GM12878 (cell line): ENCODE results near the gene CBR3. TPM values are rescaled to one million over a fixed set of nuclear protein-coding genes. Genes with fewer than 3 reads are reported as not detected.

Experiments used
- ATAC-seq: fragments of 200-7000 bp; cut with Tn5 transposase; 3 replicates; pipeline ENCODE4 v1.9.1; 2020; ENCODE audit warnings: mild to moderate bottlenecking, moderate library complexity
- BruUV-seq: library from RNA; stranded (reverse); fragments of 400-500 nt; replicated peaks from 2 replicates; lab custom pipeline; 2021; lab: Mats Ljungman, UMichigan
- CTCF ChIA-PET: fragments of 300-600 bp; sonication (Branson Sonifier 250); formaldehyde crosslinking; extraction: SDS; loops from one replicate; lab custom pipeline; 2021; ENCODE audit warnings: inconsistent platforms; lab: Yijun Ruan, JAX
- POLR2A ChIA-PET: fragments of 350-600 bp; formaldehyde crosslinking; extraction: SDS; loops from one replicate; lab custom pipeline; 2021; ENCODE audit warnings: inconsistent platforms; lab: Charles Lee
- RAD21 ChIA-PET: fragments of 300-600 bp; sonication (Branson Sonifier 250); formaldehyde crosslinking; loops from one replicate; lab custom pipeline; 2023; ENCODE audit warnings: antibody characterized with exemption; ENCODE audit not compliant: unreplicated experiment; lab: Charles Lee
- SMC1A ChIA-PET: fragments of 300-600 bp; sonication (Branson Sonifier 250); formaldehyde crosslinking; loops from one replicate; lab custom pipeline; 2023; ENCODE audit not compliant: unreplicated experiment, uncharacterized antibody; lab: Charles Lee
- DNase-seq: peaks from one replicate; pipeline ENCODE4 v3.0.0-alpha.2; 2011; ENCODE audit warnings: low read depth, low spot score
- FAIRE-seq: peaks from 3 replicates; lab custom pipeline; 2011; peaks lifted over from hg19 to GRCh38; lab: Jason Lieb, UNC
- H2AFZ ChIP-seq: 2 replicates; pipeline ENCODE4 v1.6.0; 2011; ENCODE audit warnings: low read depth, low read length, control low read depth; ENCODE audit not compliant: control insufficient read depth
- H3K27ac ChIP-seq: 2 replicates; pipeline ENCODE4 v1.5.1; 2011; ENCODE audit warnings: control low read depth; ENCODE audit not compliant: control insufficient read depth, insufficient read depth
- H3K27me3 ChIP-seq, 2 experiments: replicated peaks in 1 of 2; 2 replicates each; pipeline versions ENCODE4 v1.6.0 to v1.6.1; 2011; ENCODE audit warnings: low read length in 1 of 2; ENCODE audit not compliant: control insufficient read depth in 2 of 2, insufficient read depth in 2 of 2
- H3K36me3 ChIP-seq, 2 experiments: 2 replicates each; pipeline ENCODE4 v1.5.1; 2011; ENCODE audit warnings: low read length in 1 of 2; ENCODE audit not compliant: control insufficient read depth in 2 of 2, insufficient read depth in 2 of 2
- H3K4me1 ChIP-seq: 2 replicates; pipeline ENCODE4 v1.6.1; 2011; ENCODE audit warnings: mild to moderate bottlenecking, low read length, moderate library complexity, mixed read lengths; ENCODE audit not compliant: control insufficient read depth, insufficient read depth
- H3K4me2 ChIP-seq: 2 replicates; pipeline ENCODE4 v1.6.0; 2011; ENCODE audit warnings: control low read depth; ENCODE audit not compliant: control insufficient read depth, insufficient read depth
- H3K4me3 ChIP-seq: fragments of 200-600 bp; sonication (generic); 2 replicates; pipeline ENCODE4 v1.5.1; 2016
- H3K79me2 ChIP-seq: 2 replicates; pipeline ENCODE4 v1.6.0; 2011; ENCODE audit warnings: low read length; ENCODE audit not compliant: control insufficient read depth, insufficient read depth
- H3K9ac ChIP-seq: 2 replicates; pipeline ENCODE4 v1.8.0; 2011; ENCODE audit warnings: low read length, control low read depth, mixed read lengths; ENCODE audit not compliant: control insufficient read depth, insufficient read depth
- H3K9me3 ChIP-seq: replicated peaks from 3 replicates; pipeline ENCODE4 v1.5.1; 2011; ENCODE audit warnings: mild to moderate bottlenecking, low read length; ENCODE audit not compliant: control insufficient read depth, insufficient read depth
- H4K20me1 ChIP-seq: 2 replicates; pipeline ENCODE4 v1.6.0; 2011; ENCODE audit not compliant: control insufficient read depth, insufficient read depth
- BHLHE40 ChIP-seq, 2 experiments: fragments of 450-650 bp in 1 of 2; IDR thresholded peaks; 2 replicates each; pipeline ENCODE4 v1.6.1; 2011 to 2017; ENCODE audit warnings: low read depth in 2 of 2, borderline replicate concordance in 1 of 2, improper control_type of control experiment in 1 of 2, low read length in 1 of 2, mild to moderate bottlenecking in 1 of 2
- CTCF ChIP-seq, 3 experiments: IDR thresholded peaks in 2 of 3; conservative IDR thresholded peaks in 1 of 3; 2 replicates each; pipeline ENCODE4 v1.5.1; 2011; ENCODE audit warnings: low read depth in 3 of 3, low read length in 3 of 3, mild to moderate bottlenecking in 3 of 3, control low read depth in 2 of 3, moderate library complexity in 2 of 3, inconsistent platforms in 1 of 3, mixed read lengths in 1 of 3; ENCODE audit not compliant: control insufficient read depth in 2 of 3, insufficient read depth in 1 of 3; ENCODE audit errors: extremely low read depth in 1 of 3
- E2F4 ChIP-seq: IDR thresholded peaks from 2 replicates; pipeline ENCODE4 v1.6.1; 2012; ENCODE audit warnings: low read depth, low read length, improper control_type of control experiment
- EZH2 ChIP-seq: IDR thresholded peaks from 2 replicates; pipeline ENCODE4 v1.6.1; 2012; ENCODE audit warnings: low read depth, mild to moderate bottlenecking, control low read depth, inconsistent platforms, low read length, borderline replicate concordance; ENCODE audit not compliant: control insufficient read depth
- NFYA ChIP-seq: IDR thresholded peaks from 2 replicates; pipeline ENCODE4 v1.6.1; 2011; ENCODE audit warnings: low read depth, mild to moderate bottlenecking, low read length, improper control_type of control experiment, borderline replicate concordance
- NR2C1 ChIP-seq: fragments of 450-650 bp; IDR thresholded peaks from 2 replicates; pipeline ENCODE4 v1.6.1; 2017; ENCODE audit warnings: antibody characterized with exemption, mild to moderate bottlenecking, moderate library complexity
- NR2F1 ChIP-seq: fragments of 450-650 bp; conservative IDR thresholded peaks from 2 replicates; pipeline ENCODE4 v1.6.1; 2017; ENCODE audit warnings: mild to moderate bottlenecking
- POLR2AphosphoS5 ChIP-seq: IDR thresholded peaks from 2 replicates; pipeline ENCODE4 v1.6.1; 2011; ENCODE audit warnings: mild to moderate bottlenecking, low read length, inconsistent platforms
- SMC3 ChIP-seq: IDR thresholded peaks from 2 replicates; pipeline ENCODE4 v1.6.1; 2011; ENCODE audit warnings: low read length, improper control_type of control experiment, borderline replicate concordance
- YY1 ChIP-seq: IDR thresholded peaks from 2 replicates; pipeline ENCODE4 v1.6.1; 2011; ENCODE audit warnings: low read depth, mild to moderate bottlenecking, low read length
- ZBTB40 ChIP-seq: fragments of 450-650 bp; IDR thresholded peaks from 2 replicates; pipeline ENCODE4 v1.6.1; 2016; ENCODE audit warnings: mild to moderate bottlenecking, moderate library complexity, borderline replicate concordance
- WGBS: methylation state at CpG from one replicate; pipeline ENCODE4 v1.1.6; 2016; ENCODE audit warnings: low lambda C conversion rate; ENCODE audit not compliant: insufficient replicate concordance, insufficient coverage; ENCODE audit errors: missing lambda C conversion rate; 5-methylcytosine and 5-hydroxymethylcytosine counted together
- in situ Hi-C: fragments of 300-500 bp; cut with MboI; formaldehyde crosslinking; loops from 9 replicates; pipeline ENCODE4 v1.14.3; 2018; ENCODE audit warnings: mixed read lengths
- intact Hi-C: fragments of 100-400 bp; cut with micrococcal nuclease; formaldehyde crosslinking; loops from one replicate; pipeline ENCODE4 v1.14.2; 2022; ENCODE audit not compliant: unreplicated experiment
- polyA plus RNA-seq, 11 experiments: library from polyadenylated mRNA; depleted of rRNA in 4 of 11; unstranded in 6 of 11; stranded (reverse) in 5 of 11; fragments of >200 nt; fragmentation: Nextera tagmentation in 4 of 11; fragmentation: Illumina TruSeq in 1 of 11; extraction: Ambion mirVana in 4 of 11; extraction: Trizol in 1 of 11; gene quantifications; 1 replicate in 1 of 11; 2 replicates in 10 of 11; pipeline versions ENCODE4 v1.2.1 to v1.2.3, GENCODE V29; 2011 to 2016; ENCODE audit warnings: inconsistent platforms in 2 of 11, missing spikeins in 2 of 11, low read depth in 1 of 11
- total RNA-seq, 4 experiments: library from RNA; depleted of rRNA in 3 of 4; stranded (reverse); fragments of >200 nt in 3 of 4; fragmentation: Illumina TruSeq in 1 of 4; extraction: Trizol in 1 of 4; gene quantifications; 2 replicates each; pipeline versions ENCODE4 v1.2.1 to v1.2.3, GENCODE V29; 2013 to 2021
- TF ChIP-seq, protein P1 (sequence below): IDR thresholded peaks from 2 replicates; pipeline ENCODE4 v1.6.1; 2011; ENCODE audit warnings: borderline replicate concordance, low read depth, mild to moderate bottlenecking, moderate library complexity, mixed read lengths, low read length; ENCODE audit not compliant: insufficient read depth; ENCODE audit errors: extremely low read length

CBR3 gene
- total and polyA plus RNA-seq, 10 of the 15 experiments (the other 5 are each of a cell fraction or from before 2014, with no cell fraction given) = 0.48 to 17.2 (median 11.2) TPM

DNA sequence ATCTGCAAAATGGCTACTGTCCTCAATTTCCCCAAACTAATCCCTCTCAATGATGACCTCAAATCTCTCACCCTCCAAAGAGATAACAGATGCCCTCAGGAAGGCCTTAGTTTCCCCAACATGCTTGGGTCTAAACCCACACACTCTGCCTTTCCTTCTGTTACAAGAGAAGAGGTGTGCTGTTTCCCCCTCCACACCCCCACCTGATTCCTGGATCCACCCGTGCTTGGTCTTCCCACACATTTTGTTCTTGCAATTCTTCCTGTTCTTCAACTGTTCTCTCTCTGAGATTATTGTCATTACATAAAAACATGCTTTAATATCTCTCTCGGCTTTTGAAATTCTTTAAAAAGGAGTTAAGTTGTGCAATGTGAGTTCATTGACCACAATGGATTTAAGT, 5.7 kb upstream of the CBR3 start:
- Histone ChIP-seq H3K4me1 (peaks cover 5% of the 10 kb centered on the region; the same call in 1 of the 2 replicates), H2AFZ (no peak overlapping the region), H3K36me3 (no peaks in the 10 kb centered on the region), H3K4me2 (no peak overlapping the region), H3K9me3 (no peaks in the 10 kb centered on the region), H3K9ac (no peak overlapping the region), H3K4me3 (no peak overlapping the region), H3K27ac (no peak overlapping the region), H3K79me2 (no peaks in the 10 kb centered on the region), H4K20me1 (no peaks in the 10 kb centered on the region), H3K27me3 (peaks cover 0 to 1% of the 10 kb centered on the region in 2 experiments; a peak in 1 of 4 replicates)
- CTCF ChIA-PET = no interaction called here
- ATAC-seq = no peak
- intact Hi-C loops (no loop called here), in situ Hi-C loops (no loop called here)
- no TSS peak for BruUV-seq
- SMC1A ChIA-PET = no interaction called here
- no peak for TF ChIP-seq BHLHE40 (IDR thresholded peaks at IDR 0.05; ENCODE audit: borderline replicate concordance in 1 of 2, low read depth in 2 of 2, low read length in 1 of 2)
- TF ChIP-seq, protein P1, sequence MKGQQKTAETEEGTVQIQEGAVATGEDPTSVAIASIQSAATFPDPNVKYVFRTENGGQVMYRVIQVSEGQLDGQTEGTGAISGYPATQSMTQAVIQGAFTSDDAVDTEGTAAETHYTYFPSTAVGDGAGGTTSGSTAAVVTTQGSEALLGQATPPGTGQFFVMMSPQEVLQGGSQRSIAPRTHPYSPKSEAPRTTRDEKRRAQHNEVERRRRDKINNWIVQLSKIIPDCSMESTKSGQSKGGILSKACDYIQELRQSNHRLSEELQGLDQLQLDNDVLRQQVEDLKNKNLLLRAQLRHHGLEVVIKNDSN = no peak
- no peak for TF ChIP-seq SMC3
- no peak for TF ChIP-seq CTCF (IDR thresholded peaks at IDR 0.05 in 2 of 3, conservative IDR thresholded peaks at IDR 0.05 in 1 of 3; ENCODE audit: control insufficient read depth in 2 of 3, extremely low read depth in 1 of 3, insufficient read depth in 1 of 3, low read depth in 3 of 3, low read length in 3 of 3)
- TF ChIP-seq NR2C1 = no peak
- no peak for TF ChIP-seq EZH2
- TF ChIP-seq E2F4 = no peak
- TF ChIP-seq POLR2AphosphoS5 = no peak
- TF ChIP-seq NR2F1 = no peak
- no peak for TF ChIP-seq YY1
- TF ChIP-seq ZBTB40 = no peak
- TF ChIP-seq NFYA = no peak
- POLR2A ChIA-PET = no interaction called here
- RAD21 ChIA-PET = no interaction called here
- no peak for DNase-seq
- FAIRE-seq = no peak
- WGBS = 91% methylated on average over 2 of the region's 2 CpGs
